NCI-H2171 (cell line): ENCODE results near the gene SLX1B.
"Not testable (repeated sequence)": the region's sequence is repeated elsewhere in the genome, so short reads cannot be mapped to it uniquely, and the experiment has no call there.

ENCODE experiments used
- DNase-seq: peaks from one replicate; lab custom pipeline; 2025; lab: John Stamatoyannopoulos, UW

Gene SLX1B

GRCh38 chr16:29454269-29454668 is at the start of gene SLX1B, which contains the start of gene BOLA2:
TSS of gene SLX1B (plus strand) at chr16:29454533.
TSS of gene BOLA2 (minus strand) at chr16:29454351. CDS start at chr16:29454253, 98 bp downstream.
- DNase-seq, result not testable (repeated sequence)

GRCh38 chr16:29405249-29405648 is 49.1 kb upstream of the SLX1B start:
- not testable (repeated sequence) for DNase-seq

DNA sequence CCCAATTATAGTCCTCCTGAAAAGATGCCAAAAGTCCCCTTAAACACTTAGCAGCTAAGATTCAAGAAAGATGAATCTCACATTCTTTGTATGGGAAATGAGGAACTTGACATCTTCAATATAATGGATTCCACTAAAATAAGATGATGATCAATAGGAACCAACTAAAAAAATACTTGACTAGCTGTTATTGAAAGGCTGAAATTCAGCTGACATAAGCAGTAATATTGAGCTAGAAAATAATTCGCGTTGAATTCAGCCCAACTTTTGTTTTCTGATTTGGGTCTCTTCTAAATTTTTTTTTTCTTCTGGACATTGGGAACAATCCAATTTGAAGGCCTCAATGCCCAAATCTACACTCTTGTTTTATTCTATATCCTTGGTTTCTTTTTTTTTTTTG is 30.7 kb upstream of the SLX1B start:
- DNase-seq, result not testable (repeated sequence)

DNA sequence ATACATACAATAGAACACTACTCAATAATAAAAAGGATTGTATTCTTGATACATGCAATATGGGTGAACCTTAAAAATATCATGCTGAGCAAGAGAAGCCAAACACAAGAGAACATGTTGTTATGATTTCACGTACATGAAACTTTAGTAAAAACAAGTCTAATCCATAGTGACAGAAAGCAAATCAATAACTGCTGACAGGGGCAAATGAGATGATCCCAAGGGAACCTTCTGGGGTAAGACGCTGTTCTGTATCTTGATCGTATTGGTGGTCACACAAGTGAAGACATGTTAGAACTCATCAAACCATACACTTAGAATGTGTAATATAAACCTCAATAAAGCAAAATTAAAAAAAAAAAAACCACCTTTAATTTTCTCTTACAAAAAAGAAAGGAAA is 28.9 kb upstream of the SLX1B start:
- not testable (repeated sequence) for DNase-seq

DNA sequence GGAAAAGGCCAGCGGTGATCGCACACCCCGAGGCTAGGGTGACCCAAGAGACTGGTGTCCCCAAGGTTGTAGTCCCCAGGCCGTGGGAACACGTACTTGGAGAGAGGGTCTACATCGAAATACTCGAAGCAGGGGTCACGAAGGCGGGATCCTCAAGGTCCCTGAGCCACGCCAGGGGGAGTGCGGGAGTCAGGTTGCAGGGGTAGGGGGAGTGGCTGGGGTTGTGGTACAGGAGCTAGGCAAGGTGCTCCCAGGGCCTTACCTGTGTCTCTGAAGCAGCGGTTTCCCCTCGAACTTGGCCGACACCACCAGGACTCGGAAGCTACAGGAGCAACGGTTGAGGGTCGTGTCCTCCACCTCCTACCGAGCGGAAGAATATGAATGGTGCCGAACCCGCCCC is 579 bp upstream of the SLX1B start:
- DNase-seq, result not testable (repeated sequence)

DNA sequence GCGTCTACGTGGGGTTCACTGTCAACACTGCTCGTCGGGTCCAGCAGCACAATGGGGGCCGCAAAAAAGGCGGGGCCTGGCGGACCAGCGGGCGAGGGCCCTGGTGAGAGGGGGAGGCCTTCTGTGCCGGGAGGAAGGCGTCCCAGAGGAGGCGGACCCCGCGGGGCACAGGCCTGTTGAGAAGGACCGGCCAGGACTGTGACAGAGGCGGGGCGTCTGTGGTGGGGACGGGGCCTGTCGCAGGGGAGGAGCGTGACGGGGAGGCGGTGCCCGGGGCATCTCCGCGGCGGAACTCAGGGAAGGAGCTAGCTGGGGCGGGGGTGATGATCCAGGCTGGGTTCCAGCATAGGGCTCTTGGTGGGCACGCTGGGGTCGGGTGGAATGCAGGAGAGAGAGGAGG is 495 bp downstream of the SLX1B start:
- not testable (repeated sequence) for DNase-seq

DNA sequence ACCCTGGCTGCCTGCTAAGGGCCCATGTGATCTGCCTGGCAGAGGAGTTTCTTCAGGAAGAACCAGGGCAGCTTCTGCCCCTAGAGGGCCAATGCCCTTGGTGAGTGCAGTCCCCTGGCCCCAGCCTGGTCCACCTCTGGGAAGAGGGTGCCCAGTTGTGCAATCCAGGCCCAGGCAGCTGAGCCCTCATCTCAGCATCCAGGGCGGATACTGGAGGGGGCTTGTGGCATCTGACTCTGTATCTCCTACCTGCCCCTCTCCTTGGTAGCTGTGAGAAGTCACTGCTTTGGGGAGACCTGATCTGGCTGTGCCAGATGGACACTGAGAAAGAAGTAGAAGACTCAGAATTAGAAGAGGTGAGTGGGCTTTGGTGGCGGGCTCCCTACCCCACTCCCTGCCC is 3.3 kb downstream of the SLX1B start:
- DNase-seq, result not testable (repeated sequence)

DNA sequence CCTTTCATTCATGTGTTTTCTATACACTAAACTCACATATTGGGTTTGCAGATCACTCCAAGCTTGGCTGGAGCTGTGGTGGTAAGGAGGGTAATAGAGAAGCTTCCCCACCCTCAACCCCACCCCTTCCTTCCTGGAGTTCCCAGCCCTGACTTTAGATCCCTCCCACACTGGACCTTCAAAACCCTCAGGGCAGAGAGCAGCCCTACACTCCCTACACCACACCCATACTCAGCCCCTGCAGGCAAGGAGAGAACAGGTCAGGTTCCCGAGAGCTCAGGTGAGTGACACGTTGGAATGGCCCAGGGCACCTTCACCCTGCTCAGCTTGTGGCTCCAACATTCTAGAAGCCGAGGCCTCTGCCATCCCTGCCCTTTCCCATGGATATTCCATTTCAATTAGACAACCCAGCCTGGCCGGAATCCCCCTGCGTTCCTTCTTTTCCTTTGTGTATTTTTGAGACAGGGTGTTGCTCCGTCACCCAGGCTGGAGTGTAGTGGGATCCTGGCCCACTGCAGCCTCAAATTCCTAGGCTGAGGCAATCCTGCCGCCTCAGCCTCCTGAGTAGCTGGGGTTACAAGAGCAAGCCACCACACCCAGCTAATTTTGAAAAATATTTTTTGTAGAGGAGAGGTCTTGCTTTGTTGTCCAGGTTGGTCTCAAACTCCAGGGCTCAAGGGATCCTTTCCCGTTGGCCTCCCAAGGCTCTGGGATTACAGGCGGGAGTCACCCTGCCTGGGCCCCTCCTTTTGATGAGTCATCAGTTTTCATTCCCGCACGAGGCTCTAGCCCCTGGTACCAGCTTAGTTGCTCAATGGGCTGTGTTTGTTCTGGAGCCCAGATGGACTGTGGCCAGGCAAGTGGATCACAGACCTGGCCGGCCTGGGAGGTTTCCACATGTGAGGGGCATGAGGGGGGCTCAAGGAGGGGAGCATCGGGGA is 5.6 kb downstream of the SLX1B start, which contains the start of gene SULT1A4:
SULT1A4 (plus strand) TSS at position 208 of the 941 bp plus-strand sequence. CDS start 1,473 bp downstream, outside the sequence.
- DNase-seq, result not testable (repeated sequence)

DNA sequence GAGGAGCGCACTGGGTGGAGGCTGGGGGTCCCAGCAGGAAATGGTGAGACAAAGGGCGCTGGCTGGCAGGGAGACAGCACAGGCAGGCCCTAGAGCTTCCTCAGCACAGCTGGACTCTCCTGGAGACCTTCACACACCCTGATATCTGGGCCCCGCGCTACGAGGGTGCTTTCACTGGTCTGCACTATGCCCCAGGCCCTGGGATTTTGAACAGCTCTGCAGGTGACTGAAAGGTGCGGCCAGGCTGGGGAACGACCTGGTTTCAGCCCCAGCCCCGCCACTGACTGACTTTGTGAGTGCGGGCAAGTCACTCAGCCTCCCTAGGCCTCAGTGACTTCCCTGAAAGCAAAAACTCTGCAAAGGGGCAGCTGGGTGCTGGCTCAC is 6.3 kb downstream of the SLX1B start:
- not testable (repeated sequence) for DNase-seq

DNA sequence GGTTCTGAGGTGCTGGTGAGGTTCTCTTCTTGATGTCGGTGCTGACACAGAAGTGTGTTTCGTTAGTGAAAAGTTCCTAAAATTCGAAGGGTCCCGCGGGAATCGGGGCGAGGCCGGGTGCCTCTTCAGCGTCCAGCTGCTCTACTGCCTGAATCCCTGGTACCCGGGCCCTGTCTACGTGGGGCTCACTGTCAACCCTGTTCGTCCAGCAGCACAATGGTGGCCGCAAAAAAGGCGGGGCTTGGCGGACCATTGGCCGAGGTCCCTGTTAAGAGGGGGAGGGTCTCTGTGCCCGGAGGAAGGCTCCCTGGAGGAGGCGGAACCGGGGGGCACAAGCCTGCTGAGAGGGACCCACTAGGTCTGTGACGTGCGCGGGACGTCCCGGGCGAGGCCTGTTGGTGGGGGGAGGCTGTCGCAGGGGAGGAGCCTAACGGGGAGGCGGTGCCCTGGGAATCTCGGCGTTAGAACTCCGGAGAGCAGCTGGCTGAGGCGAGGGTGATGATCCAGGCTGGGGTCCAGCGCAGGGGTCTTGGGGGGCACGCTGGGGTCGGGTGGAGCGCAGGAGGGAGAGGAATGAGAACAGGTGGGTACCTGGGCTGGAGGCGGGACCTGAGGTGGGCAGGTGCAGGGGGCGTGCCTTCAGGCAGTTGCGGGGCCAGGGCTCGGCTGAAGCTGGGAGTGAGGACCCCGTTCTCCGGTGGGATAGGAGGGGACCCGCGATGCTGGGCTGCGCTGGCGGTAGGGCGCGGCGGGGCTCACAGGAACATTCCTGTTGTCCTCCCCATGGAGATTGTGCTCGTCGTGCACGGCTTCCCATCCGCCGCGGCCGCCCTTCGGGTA is 11.9 kb downstream of the SLX1B start:
- not testable (repeated sequence) for DNase-seq

- DNase-seq, result not testable (repeated sequence)
Measured at GRCh38 chr16:29466904-29467303, 12.6 kb downstream of the SLX1B start.

GRCh38 chr16:29467654-29468366 is 13.5 kb downstream of the SLX1B start:
- not testable (repeated sequence) for DNase-seq

DNA sequence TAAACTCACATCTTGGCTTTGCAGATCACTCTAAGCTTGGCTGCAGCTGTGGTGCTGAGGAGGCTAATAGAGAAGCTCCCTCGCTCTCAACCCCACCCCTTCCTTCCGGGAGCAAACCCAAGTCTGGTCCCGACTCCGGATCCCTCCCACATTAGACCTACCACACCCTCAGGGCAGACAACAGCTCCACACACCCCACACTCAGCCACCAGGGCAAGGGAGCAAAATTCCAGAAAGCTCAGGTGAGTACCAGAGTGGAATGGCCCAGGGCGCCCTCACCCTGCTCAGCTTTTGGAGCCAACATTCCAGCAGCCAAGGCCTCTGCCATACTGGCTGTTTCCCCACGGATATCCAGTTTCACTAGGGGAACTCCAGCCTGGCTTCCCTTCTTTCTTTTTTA is 15.3 kb downstream of the SLX1B start:
- DNase-seq, result not testable (repeated sequence)

DNA sequence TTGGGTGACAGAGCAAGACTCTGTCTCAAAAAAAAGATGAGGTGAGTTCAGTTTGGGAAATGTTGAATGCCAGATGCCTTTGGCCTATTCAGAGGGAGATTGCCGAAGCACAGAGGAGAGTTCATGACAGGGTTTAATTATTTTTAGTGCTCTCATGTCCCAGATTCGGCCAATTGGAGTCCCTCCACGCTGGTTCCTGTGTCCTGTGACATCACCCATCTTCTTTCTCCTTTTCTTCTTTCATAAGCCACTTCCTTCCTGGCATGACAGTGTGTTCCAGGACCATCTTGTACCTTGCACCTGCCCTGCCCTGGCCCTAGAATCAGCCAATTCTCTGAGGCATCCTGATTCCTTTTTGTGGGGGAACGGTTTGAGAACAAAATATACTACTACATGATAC is 17.7 kb downstream of the SLX1B start:
- DNase-seq, result not testable (repeated sequence)

DNA sequence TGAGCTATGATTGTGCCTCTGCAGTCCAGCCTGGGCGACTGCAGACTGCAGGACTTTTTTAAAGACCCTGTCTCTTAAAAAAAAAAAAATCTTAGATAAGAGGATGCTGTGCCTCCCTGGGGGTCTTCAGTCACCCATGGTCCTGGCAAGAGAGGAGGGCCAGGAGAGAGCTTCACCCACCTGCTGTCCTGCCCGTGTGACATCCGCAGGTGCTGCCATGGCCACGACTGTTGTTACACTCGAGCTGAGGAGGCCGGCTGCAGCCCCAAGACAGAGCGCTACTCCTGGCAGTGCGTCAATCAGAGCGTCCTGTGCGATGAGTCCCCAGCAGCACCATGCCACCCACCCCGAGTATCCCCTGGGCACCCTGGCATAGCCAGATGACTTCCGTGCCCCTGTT is 27.9 kb downstream of the SLX1B start:
- not testable (repeated sequence) for DNase-seq

- not testable (repeated sequence) for DNase-seq
Measured at GRCh38 chr16:29506308-29506707, 52.0 kb downstream of the SLX1B start, which contains the start of gene NPIPB12. TSS of gene NPIPB12 (minus strand) at chr16:29506408.
